Measurements from ENCODE around the gene ANOS1.
A peak's percentile ranks its signal among the peaks of the same experiment; 100 is the strongest.
"Not testable (repeated sequence)": the region's sequence is repeated elsewhere in the genome, so short reads cannot be mapped to it uniquely, and the experiment has no call there.

ANOS1 gene, protein sequence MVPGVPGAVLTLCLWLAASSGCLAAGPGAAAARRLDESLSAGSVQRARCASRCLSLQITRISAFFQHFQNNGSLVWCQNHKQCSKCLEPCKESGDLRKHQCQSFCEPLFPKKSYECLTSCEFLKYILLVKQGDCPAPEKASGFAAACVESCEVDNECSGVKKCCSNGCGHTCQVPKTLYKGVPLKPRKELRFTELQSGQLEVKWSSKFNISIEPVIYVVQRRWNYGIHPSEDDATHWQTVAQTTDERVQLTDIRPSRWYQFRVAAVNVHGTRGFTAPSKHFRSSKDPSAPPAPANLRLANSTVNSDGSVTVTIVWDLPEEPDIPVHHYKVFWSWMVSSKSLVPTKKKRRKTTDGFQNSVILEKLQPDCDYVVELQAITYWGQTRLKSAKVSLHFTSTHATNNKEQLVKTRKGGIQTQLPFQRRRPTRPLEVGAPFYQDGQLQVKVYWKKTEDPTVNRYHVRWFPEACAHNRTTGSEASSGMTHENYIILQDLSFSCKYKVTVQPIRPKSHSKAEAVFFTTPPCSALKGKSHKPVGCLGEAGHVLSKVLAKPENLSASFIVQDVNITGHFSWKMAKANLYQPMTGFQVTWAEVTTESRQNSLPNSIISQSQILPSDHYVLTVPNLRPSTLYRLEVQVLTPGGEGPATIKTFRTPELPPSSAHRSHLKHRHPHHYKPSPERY

DNA sequence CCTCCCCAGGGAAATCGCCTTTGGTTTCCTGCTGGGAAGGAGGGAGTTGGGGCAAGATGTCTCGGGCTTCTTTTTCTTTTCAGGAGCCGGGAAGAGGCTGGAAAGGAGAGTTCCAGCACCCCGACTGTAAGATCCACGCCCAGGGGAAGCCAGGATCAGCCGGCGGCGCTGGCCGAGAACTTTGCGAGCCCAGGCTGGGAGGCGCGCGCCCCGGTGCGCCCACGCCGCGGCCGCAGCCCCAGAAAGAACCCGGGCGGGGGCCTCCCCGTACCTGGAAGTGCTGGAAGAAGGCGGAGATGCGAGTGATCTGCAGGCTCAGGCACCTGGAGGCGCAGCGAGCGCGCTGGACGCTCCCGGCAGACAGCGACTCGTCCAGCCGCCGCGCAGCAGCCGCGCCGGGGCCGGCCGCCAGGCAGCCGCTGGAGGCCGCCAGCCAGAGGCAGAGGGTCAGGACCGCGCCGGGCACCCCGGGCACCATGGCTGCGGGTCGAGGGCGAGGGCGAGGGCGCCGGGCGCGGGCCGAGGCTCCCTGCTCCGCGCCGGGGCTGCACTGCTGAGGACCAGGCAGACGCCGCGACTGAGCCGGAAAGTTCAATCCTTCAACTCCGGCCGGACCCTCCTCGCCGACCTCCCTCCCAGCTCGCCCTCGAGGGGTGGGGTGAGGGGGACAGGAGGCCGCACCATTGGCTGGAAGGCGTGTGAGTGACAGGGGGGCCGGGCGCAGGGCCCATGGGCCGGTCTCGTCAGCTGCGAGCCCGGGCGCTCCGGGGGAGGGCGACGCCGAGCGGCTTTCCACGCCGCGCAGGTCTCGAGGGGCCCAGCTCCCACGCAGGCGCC lies at the start of gene ANOS1:
Gene ANOS1 (minus strand): TSS at position 579 of the 837 bp plus-strand sequence. CDS start 101 bp downstream, at position 478.
- no peak for FAIRE-seq

DNA sequence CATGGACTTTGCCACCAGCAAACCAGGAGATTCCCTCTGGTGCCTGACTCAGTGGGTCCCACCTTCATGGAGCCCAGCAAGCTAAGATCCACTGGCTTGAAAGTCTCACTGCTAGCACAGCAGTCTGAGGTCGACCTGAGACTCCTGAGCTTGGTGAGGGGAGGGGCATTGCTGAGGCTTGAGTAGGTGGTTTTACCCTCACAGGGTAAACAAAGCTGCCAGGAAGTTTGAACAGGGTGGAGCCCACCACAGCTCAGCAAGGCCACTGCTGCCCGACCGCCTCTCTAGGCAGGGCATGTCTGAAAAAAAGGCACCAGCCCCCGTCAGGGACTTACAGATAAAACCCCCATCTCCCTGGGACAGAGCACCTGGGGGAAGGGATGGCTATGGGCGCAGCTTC lies 41.2 kb upstream of the ANOS1 start:
- FAIRE-seq, result no peak

DNA sequence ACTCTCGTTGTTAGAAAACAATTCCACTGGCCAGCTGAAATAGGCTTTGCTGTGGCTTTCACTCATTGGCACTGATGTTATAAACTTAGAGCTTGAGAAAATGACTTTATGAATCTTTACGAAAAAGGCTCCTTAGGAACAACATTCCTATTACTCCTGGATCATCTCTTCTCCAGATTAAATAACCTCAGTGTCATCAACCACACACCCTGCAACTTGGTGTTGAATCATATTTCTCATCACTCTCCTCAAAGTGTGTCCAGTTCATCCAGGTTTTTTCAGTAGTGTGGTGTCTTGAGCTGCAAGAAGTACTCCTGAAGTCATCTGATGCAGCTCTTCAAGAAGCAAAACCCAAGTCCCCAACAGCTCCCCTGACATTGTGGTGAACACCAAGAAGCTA lies 28.1 kb upstream of the ANOS1 start:
- no peak for FAIRE-seq

DNA sequence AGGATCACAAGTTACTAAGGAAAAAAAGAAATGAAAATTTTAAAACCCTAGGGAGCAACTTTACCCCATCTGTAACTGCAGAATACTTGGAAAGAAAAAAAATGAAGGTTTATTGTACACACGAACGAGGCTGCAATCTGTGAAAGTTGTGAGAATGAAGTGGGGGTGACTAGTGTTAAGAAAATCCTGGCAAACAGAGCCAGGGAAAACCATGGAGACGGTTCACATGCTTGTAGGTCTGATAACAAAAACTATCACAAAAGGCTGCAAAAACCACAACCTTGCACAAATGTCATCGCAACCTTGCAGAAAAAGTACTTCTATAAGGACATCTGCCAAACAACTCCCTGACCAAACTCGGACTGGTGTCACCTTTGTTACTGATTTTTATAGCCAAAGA lies 26.8 kb upstream of the ANOS1 start:
- FAIRE-seq, result not testable (repeated sequence)

DNA sequence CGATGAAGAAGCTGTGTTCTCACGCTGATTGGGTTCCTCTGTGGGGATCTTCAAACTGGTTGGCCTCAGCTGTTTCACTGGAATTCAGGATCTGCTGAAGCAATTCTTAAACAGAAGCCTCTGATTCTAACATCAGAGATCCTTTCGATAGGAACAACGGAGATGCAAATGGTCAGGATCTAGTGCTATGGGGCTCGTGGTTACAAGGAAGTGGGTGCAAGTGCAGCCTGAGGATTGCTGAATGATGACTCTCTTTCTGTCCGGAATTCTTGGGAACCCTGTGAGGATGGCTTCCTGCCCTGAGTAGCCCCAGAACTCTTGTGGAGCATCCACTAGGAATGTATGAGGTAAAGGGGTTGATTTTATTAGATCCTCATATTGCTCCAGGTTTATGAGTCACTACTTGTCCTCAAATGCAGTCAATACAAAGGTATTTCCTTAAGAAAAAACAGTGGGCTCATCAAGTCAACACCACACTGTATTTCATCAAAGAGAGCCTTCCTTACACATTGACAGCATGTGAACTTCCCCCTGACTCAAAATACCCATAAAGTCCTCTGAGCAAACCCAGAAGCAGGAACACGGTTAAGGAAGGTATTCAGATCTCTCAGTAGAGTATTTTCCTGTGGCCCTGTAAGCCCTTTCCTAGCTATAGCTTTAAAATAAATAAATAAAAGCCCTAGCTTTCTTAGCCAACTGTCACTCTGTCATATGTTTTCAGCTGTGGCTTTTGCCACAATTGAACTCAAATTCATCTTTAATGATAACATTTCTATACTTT lies 25.9 kb upstream of the ANOS1 start:
- FAIRE-seq, result not testable (repeated sequence)

DNA sequence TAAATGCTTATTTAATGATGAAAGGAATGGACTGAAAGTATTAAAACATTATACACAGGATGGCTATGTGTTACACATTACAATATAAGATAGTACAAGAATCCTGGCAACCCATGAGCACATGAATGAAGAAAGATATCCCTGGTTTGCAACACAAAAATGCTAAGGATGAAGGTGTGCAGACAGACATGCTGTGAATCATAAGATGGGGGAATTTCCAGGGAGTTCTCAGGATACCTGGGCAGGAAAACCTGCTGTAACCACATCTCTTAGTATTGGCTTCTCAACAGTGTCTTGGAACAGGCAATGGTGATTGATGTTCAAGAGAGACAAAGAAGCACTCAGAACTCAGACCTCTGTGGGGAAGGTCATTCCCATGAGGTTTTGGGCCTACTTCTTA lies 23.9 kb upstream of the ANOS1 start:
- no peak for FAIRE-seq

DNA sequence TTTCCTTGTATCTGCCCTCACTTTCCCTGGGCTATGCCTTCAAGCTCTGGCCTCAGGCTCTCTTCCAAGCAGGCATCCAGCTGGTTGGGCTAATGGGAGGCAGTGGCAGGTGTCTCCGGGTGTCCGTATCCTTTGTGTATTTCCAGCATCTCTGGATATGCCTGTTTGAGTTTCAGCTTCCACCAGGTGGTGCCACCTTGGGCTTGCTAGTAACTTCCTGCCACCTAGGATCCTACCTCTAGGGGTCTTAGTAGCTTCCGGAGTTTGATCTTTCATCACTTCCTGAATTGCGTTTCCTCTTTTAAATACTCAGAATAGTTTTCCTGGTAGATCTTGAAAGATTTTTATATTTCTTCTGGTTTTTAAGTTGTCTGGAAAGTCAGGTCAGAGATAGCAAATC lies 23.2 kb upstream of the ANOS1 start:
- FAIRE-seq, result no peak

DNA sequence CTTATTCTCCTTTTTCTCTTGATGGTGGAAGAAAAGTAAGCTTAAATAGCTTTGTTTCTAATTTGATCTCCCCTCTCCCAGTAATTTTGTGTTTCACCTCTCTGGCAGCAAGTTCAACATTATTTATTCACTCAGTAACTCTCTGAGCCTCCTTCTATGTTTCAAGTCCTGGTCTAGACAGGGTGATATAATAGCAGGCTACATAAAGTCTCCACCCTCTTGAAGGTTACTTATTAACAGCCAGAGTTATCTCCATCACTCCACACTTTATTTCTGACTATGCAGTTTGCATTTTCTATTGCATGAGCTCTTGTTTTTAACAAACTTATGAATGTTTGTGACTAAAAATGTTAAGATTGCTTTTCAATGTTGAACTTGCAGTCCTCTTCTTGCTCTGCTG lies 17.8 kb upstream of the ANOS1 start:
- no peak for FAIRE-seq

DNA sequence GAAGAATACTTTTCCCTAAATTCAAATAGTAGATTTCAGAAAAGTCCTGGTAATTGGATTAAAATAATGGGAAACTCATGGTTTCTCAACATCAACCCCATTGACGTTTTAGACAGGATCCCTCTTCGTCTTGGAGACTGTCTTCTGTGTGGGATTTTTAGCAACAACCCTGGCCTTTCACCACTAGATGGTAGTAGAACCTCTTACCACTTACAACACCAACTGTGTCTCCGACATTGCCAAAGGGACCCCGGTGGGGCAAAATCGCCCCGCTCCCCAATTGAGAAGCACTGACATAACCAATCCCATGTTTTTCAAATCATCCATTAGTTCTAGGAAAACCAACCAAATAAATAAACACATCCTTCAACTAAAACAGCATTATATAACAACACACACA lies 16.9 kb upstream of the ANOS1 start:
- peak; percentile 84 for FAIRE-seq

DNA sequence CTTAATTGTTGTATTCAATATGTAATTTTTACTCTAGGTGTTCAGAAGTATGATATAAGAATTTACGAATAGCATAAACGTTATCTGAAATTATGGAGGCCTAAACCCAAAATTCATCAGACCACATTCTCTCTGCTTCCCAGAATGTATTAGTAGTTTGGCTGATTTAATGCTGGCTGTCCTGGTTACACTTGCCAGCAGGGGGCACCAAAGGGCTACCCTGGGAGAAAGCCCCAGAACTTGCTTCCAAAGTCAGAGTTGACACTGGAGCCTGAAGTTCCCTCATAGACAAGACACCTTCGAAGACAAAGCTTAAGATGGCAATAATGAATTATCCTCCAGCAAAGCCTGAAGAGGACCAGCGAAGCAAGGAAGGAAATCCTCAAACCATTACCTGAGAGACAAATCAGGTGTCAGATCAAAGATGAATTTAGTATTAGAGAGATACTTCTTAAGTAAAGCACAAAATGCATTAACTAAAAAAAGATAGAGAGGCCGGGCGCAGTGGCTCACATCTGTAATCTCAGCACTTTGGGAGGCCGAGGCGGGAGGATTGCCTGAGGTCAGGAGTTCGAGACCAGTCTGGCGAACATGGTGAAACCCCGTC lies 11.3 kb upstream of the ANOS1 start:
- FAIRE-seq, result no peak

DNA sequence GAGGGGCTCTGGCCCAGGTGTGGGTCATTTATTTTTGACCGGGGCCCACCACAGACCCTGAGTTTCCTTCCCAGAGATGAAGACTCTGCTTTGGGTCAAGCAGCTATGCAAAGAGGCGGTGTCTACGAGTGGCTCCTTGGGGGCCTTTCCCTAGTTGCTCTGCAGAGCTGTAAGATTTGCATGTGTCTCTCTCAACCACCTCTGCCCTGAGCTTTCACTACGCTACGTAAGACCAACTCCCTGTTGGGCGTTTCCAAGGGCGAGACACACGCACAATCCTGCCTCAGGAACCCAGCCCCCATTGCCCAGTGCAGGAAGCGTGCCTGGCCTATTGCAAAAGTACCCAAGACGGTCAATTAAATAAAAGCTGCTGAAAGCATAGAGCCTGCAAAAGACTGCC lies 10.0 kb upstream of the ANOS1 start:
- FAIRE-seq, result no peak

DNA sequence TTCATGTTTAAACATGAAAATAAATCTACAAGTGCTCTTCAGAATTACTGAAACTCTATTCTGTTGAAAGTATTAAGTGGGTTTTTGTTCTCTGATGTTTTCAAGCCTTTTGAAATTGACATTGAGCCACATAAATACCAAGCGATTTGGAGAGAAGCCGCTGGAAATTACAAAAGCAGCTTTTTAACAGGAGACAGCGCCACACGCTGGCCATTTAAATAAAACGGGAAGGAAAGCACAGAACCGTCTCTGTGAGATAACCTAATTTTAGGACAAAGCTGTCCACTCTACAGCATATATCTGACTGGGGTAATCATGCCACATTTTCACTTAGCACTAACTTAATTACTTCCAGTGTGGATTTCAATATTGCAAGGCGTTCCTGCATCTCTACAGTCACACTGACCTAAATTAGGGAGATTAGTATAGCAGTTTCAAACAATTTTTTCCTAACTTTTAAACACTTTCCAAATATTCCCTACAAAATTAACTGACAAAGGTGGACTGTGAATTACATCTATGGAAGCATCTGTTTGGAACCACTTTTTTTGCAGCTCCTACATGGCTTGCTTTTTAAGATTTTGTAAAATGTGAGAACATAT lies 6.8 kb upstream of the ANOS1 start:
- FAIRE-seq, result no peak

DNA sequence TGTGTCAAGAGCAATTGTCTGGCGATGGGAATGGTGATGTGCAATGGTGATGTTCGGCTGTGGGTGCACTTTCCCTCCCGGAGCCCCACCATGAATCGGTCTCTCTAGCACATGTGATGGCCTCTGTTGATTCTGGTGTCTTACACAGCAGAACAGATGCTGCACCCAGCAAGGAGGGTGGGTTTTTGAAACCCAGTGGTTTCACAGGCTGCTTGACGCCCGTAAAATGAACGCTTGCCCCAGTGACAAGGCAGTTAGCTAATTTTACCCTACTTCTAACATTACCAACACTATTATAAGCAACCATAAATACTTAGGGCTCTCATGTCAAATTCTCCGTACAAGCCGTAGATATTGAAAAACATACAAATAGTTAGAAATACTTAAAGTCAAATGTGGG lies 5.9 kb upstream of the ANOS1 start:
- FAIRE-seq, result no peak

DNA sequence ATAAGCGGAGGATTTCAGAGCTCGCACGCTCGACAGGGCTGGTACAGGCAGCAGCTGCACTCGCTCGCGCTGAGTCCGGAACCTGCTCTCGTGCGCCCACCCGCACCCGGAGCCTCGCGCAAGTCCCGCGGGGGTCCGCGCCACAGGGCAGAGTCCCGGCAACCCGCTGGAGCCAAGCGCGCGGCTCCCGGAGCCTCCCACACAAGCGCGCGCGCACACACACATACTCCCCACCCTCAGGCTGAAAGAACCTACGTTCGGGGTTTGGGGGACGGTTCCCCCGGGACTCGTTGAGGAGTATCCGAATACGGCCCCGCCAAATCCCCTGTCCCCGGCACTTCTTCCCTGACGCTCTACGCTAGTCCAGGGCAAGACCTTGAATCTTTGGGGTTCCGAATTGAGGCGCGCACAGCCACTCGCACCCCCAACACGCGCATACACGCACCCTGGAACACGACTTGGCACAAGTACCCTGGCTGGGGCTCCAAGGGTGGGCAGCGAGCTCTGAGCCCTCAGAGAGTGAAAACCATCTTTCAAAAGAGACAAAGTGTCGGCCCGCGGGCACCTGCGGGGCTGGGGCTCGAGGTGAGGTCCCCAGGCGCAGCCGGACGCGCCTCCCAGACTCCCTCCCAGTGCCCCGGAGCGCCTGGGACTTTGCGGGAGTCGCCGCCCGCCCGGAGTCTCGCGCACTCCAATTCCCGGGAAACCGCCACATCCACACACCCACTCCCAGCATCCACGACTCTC lies 952 bp downstream of the ANOS1 start:
- FAIRE-seq, result no peak

DNA sequence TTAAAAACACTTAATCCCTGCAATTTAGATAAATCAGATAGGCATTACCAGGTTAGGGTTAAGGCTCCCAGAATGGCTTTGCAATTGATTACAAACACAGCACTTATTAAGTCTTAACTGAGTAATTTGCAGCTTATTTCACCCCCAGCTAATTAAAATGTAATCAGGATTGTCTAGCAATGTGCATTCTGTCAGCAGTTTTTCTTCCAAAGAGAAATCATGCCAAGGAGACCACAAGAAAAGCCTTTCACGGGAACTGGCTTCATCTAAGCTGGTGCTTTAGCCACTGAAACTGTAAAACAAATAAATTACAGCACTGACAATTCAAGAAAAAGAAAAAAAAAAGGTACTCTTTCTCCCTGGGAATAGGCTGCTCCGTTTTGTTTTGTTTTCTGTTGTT lies 2.1 kb downstream of the ANOS1 start:
- FAIRE-seq, result no peak

DNA sequence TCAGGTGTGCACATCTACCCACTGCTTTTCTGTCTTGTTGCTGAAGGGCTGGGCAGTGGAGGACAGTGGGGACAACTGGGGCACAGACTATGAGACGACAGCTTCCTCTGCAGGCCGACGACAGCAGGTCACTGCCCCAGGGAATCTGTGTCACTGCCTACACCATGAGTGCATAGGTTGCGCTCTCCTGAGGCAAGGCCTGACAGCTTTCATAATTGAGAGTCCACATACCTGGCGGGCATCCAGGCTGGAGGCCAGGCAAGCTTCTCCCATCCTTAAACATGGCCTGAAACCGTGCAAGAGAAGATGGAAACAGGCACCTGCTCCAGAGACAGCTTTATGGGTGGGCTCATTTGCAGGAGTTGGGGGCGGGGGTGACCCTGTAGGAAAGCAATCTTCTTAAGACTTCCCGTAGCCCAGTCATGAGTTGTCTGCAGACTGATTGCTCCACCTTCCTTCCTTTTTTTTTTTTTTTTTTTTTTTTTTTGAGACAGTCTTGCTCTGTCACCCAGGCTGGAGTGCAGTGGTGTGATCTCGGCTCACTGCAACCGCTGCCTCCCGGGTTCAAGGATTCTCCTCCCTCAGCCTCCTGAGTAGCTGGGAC lies 2.9 kb downstream of the ANOS1 start:
- FAIRE-seq, result no peak

DNA sequence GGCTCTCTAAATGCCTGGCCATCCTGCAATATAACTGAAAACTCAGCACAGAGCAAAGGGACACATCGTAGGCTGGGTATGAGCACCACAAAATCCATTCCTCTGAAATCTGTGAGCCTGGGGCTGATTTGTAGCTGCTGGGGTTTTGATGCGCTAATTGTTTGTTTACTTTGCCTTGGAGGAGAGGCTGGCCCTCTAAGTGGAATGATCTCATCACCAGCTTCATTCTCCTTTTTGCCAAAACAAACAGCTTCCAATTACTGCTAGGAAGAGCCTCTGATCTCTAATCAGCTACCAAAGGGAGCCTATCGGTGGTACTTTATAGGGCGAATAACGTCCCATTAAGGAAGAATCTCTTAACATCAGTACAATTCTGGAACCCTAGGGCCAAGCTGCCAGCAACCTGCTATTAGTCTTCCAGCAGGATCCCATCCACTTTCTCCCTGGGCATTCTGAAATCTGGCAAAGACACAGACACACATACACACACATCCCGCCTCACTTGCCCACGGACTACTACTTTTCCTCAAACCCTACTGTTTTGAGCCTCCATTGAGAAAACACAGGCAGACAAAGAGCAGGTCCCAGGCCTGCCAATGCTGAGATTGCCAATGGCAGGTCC lies 5.8 kb downstream of the ANOS1 start:
- peak; percentile 92 for FAIRE-seq

DNA sequence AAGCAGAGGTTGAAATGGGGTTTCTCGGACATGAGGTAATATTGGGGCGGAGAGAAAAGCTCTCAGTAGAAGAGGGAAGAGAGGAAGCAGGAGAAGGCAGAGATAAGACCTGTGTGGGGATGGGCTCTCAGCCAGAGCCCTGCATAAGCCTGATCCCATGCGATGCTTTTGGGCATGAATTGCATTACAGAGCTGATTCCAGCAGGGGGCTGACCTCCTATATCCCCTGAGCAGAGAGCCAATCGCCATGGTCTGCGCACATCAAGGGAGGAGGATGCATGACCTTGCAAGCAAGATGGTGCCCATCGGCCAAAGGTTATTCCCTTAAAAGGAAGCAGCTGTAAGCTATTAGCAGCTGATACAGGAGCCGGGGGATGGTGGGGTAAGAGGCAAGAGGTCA lies 7.6 kb downstream of the ANOS1 start:
- FAIRE-seq, result no peak

DNA sequence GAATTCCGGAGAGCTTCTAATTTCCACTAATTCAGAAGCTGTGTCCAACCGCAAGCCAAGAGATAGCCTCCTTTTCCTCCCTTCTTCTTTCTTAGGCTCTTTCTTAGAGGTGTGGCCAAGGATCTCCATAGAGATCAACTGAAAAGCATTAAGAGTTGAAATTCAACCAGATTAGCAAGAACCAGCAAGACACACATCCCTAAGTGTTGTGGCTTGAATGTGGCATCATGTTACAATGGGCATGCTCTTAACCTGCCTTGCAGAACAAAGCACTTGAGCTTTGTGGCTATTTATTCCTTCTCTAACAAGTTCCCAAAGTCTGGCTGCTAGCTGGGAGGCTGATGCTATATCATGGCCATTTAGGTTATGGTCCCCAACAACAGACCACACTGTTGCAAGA lies 10.4 kb downstream of the ANOS1 start:
- FAIRE-seq, result no peak

DNA sequence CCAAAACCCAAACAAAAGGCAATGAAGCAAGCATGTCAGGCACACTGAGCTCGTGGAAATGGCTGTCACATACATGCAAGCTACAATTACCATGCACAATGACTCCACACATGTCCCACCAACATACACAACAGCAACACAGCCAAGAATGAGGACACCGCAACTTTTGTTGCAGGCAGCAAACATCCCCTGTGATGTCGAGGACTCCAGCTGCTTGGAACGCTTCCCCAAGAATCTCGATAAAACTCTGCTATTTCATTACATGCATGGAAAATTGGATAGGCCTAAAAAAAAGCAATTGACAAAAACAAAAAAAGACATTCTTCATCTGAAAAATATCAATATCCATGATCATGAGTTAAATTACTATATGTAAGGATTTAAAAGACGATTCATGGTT lies 11.8 kb downstream of the ANOS1 start:
- FAIRE-seq, result no peak

Data from islet of Langerhans (tissue), 1 donor.